GM21515 (cell line): ENCODE measurements around the gene POLD3.

ENCODE experiments used
- ATAC-seq: cut with Tn5 transposase; IDR thresholded peaks from one replicate; pipeline ENCODE4 v1.9.1; 2021; ENCODE audit not compliant: unreplicated experiment

POLD3 gene

GRCh38 chr11:74592441-74593362 lies at the start of gene POLD3:
Gene POLD3 (plus strand): TSS chr11:74592582. CDS start chr11:74592659, 77 bp downstream.
- peak; percentile 91 for ATAC-seq

DNA sequence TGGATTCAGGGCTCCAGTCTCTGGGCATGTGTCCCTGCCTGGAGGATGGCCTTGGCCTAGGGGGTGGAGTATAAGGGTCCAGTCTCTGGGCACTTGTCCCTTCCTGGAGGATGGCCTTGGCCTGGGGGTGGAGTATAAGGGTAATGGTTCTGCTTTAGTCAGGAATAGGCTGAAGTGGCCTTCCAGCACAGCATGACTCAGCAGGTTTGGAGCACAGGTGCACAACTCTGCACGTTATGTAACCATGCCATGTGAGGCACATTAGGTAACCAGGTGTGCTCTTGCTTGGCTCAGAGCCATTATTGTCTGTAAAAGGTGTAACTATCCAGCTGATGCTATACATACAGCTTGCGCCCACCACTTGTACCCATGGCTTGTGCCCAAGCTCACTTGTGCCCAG lies 48.4 kb upstream of the POLD3 start:
- ATAC-seq, result no peak

GRCh38 chr11:74546752-74547151 lies 45.6 kb upstream of the POLD3 start:
- no peak for ATAC-seq

DNA sequence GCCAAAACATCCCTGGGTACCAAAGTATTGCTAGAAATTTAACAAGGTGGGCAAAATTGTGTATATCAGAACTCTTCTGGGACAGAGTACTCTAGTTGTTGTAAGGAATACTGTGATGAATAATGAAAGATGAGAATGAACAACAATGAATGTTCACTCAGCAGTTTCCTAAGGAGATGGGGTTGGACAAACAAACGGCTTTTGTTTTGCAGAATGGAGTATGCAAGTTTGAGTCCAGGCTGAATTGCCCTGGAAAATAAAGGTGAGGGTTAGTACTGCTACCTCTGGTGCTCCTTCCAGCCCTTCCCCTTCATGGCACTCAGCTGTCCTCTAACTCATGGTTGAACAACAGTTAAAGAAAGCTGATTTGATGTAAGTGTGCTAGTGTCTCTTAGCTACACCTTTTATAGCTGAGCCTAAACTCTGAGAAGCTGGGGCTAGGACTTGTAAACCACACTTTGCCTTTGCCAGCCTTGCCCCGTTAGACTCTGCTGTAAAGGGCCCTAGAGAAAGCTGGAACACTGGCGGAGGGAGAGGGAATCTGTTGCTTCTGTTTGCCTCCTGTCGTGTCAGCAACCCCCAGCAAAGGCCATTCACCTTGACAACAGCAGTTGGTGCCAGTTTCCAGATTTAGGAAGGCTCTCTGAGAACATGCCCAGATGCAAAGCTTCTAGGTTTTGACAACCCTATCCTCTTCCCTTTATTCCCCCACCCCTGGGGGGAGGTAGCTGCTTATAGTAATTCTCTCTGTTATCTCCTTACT lies 41.2 kb upstream of the POLD3 start:
- no peak for ATAC-seq

GRCh38 chr11:74551754-74552145 lies 40.6 kb upstream of the POLD3 start:
- ATAC-seq, result no peak

- ATAC-seq, result no peak
Measured at GRCh38 chr11:74557526-74557925, 34.9 kb upstream of the POLD3 start.

DNA sequence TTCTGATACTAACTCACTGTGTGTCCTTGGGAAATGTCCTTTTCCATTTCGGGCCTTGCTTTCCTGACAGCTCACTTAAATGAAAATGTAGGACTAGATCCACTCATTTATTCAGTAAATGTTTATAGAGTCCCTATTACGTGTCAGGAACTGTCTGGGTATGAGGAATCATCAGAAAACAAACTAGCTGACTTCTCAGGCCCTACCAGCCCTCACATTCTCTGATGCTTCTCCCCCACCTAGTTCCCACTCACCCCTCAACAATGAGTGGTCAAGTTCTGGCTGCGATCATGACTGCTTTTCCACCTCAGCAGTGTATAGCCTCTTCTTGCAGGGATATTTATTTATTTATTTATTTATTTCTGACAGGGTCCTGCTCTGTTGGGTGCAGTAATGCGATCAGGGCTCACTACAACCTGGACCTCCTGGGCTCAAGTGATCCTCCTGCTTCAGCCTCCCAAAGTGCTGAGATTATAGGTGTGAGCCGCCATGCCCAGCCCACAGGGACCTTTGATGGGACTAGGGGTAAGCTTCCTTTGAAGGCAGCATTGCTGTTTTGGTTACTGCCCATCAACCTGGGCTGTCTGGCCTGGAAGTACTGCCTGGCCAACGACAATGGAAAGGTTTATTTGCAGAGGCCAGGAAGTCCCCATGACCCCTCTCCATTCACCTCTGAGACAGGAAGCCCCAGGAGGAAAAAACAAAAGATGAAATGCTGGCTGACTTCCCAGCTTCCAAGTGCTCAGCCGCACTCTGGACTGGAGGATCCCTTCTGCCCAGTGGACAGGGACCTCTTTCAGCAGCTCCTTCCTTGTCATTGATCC lies 33.1 kb upstream of the POLD3 start:
- no peak for ATAC-seq

- no peak for ATAC-seq
Measured at GRCh38 chr11:74559934-74560309, 32.5 kb upstream of the POLD3 start.

- ATAC-seq, result no peak
Measured at GRCh38 chr11:74566146-74566960, 26.0 kb upstream of the POLD3 start.

DNA sequence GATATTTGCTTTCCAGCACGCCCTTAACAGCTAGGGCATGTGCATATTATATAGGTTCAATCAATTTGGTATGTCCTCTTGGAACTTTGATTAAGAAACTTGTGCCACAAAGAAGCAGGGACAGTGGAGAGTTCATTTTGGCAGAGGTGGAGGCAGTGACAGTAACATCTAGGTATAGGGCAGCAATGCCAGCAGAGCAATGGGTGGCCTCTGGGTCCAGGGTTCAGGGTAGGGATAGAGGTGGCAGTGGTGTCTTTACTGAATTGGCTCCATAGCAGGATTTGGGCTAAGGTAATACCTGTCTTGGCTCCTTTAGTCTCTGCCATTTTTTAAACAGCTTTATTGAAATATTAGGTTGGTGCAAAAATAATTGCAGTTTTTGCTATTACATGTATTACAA lies 24.4 kb upstream of the POLD3 start:
- ATAC-seq, result no peak

GRCh38 chr11:74570266-74571061 lies 21.9 kb upstream of the POLD3 start:
- ATAC-seq, result no peak

DNA sequence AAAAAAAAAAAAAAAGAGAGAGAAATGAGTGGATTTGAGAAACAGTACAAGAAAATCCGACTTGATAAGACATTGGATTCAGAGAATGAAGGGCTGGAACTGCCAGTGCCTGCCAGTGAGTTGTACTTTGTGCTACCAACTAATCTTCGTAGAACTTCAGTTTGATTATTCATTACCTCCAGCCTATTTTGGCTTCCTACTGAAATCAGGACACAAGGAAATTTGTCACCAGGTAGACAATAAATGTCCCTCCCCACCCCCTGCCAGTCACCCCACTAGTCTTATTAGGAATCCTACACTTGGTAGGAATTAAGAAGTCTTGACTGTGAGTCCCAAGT lies 21.4 kb upstream of the POLD3 start:
- no peak for ATAC-seq

DNA sequence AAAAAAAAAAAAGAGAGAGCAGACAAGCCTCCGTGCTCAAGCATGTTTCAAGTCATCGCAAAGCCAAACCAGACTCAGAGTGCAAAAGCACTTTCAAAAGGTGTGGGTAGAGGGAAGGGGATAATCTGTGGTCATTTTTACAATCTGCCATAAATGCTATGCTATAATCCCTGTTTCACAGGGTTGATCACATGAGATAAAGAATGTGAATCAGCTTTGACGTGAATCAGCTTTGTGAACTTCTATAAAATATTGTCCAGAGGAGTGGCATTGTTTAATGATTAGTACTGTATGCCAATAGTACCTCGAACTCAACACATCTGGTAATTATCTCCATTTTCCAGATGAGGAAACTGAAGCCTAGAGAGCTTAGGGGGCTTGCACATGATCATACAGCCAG lies 20.0 kb upstream of the POLD3 start:
- no peak for ATAC-seq

DNA sequence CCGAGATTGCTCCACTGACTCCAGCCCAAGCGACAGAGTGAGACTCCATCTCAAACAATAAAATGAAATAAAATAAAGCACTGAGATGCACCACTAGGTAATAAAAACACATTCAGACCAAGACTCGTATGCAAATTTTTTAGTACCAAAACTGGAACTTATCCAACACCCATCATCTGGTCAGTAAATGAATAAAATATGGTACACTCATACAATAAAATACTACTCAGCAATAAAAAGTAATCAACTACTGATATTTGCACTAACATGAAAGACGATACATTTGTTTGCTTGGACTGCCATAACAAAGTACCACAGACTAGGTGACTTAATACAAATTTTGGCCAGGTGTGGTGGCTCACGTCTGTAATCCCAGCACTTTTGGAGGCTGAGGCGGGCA lies 17.8 kb upstream of the POLD3 start:
- ATAC-seq, result no peak

GRCh38 chr11:74575999-74576398 lies 16.4 kb upstream of the POLD3 start:
- ATAC-seq, result no peak

GRCh38 chr11:74577181-74577580 lies 15.2 kb upstream of the POLD3 start:
- no peak for ATAC-seq

DNA sequence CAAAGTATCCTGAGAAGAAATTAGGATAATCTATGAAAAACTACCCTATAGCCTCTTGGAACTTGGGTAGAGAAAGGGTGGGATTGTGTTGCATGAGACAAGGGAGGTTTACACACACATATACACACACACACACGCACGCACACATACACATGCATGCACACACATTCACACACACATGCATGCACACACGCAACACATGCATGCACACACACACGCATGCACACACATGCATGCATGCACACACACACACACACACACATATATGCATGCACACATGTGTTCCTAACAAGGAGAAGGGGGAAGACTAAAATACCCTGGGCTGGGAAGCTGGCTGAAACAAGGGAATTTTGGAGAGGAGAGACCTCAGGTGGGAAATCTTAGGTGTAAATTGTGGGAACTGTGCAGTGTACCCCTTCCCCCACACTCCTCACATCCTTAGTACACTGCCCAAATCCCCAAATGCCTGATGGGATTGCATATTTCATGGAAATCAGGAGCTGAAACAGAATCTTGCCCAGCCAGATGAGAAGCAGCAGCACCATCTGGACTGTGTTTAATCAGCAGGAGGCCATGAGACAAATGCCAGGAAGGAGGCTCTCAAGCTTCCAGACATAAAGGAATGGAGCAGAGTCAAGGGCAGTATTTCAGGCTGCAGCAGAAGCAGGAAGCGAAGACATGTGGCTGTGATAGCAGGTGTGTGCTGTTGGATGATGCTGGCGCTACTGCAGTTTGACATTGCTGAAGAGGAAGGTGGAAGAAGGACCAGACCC lies 14.6 kb upstream of the POLD3 start:
- ATAC-seq, result no peak

- no peak for ATAC-seq
Measured at GRCh38 chr11:74579577-74580270, 12.7 kb upstream of the POLD3 start.
